GM18502 (cell line): ENCODE data around the gene TMEM144.
A peak's percentile ranks its signal among the peaks of the same experiment; 100 is the strongest.
"Not testable (repeated sequence)": the region's sequence is repeated elsewhere in the genome, so short reads cannot be mapped to it uniquely, and the experiment has no call there.

Experiments
- ATAC-seq: cut with Tn5 transposase; IDR thresholded peaks from one replicate; pipeline ENCODE4 v1.9.1; 2021; ENCODE audit warnings: mild to moderate bottlenecking; ENCODE audit not compliant: unreplicated experiment, poor library complexity

Gene TMEM144

GRCh38 chr4:158228399-158228798 is 18.1 kb downstream of the TMEM144 start:
- ATAC-seq = not testable (repeated sequence)

DNA sequence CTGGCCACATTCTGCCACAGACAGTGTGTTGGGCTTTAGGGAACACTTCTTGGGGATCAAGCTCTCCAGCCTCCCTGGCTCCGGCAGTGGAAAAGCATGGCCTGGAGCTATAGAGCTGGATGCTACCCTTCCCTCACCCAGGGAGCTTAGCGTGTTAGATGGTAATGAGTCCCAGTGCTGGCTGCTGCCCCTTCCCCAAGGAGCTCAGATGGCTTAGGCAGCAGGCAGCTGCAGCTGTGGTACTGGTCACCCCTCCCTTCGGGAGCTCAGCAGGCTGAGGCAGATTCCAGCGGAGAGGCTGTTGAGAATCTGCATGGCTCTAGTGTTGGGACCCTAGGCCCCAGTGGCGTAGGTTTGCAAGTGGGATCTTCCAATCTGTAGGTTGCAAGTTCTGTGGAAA is 19.5 kb downstream of the TMEM144 start:
- ATAC-seq = no peak

DNA sequence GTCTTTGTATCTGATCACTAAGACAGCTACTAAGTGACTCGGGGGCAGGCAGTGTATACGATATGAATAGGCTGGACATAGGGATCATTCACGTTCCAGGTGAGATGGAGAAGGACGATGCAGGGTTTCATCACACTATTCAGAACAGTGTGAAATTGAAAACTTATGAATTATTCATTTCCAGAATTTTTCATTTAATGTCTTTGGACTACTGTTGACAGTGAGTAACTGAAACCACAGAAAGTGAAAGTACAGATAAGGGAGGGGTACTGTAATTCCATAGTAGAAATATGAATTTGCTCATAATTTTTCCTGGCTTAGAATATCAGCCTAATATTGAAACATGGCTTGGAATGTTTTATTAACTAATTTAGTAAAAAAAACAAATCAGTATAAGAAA is 24.4 kb downstream of the TMEM144 start:
- no peak for ATAC-seq

- no peak for ATAC-seq
These were observed 26.2 kb downstream of the TMEM144 start for GRCh38 chr4:158236304-158237030.

GRCh38 chr4:158238575-158238974 is 28.3 kb downstream of the TMEM144 start:
- no peak for ATAC-seq

- no peak for ATAC-seq
These were observed 28.9 kb downstream of the TMEM144 start for GRCh38 chr4:158239196-158239595.

DNA sequence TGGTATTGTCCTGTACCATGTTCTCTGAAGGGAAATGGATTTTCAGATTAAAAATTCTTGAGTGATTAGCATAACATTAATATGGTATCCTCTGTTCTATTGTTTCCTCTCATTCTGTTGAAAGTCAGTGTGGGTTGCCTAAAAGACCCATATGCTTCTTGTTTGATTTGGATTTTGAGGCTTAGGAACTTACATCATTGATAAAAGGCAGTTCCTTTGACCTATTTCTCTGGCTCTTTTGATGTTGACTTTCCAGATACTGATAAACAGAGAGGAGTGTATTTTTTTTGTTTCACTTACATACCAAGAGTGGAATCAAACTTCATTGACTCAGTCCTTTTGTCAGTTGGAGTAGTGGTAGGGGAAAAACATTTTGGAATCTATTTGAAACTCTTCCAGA is 32.8 kb downstream of the TMEM144 start:
- no peak for ATAC-seq

DNA sequence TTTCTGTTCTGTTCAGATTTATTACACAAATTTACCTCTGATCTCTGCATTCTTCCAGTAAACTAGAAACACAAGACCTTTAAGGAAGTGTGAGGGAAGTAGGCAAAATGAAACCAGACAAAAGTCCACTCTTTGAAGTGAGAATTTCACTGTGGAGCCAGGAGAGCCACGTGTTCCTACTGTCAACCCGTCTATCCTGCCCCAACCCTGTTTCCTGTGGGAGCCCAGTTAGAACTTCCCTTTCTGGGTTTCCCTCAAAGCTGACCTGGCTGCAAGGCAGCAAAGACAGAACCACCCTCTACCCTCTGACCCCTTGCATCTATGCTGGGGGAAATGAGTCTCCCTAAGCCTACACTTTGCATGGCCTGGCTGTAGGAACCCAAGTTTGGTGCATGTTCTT is 40.0 kb downstream of the TMEM144 start:
- no peak for ATAC-seq

- peak; percentile 73 for ATAC-seq
These were observed 43.2 kb downstream of the TMEM144 start for GRCh38 chr4:158253350-158253980.

- ATAC-seq = no peak
These were observed 44.0 kb downstream of the TMEM144 start for GRCh38 chr4:158254292-158254691.

GRCh38 chr4:158255727-158256324 is 45.5 kb downstream of the TMEM144 start:
- peak; percentile 75 for ATAC-seq

- ATAC-seq = peak; percentile 42
These were observed 49.8 kb downstream of the TMEM144 start for GRCh38 chr4:158259955-158260575.

DNA sequence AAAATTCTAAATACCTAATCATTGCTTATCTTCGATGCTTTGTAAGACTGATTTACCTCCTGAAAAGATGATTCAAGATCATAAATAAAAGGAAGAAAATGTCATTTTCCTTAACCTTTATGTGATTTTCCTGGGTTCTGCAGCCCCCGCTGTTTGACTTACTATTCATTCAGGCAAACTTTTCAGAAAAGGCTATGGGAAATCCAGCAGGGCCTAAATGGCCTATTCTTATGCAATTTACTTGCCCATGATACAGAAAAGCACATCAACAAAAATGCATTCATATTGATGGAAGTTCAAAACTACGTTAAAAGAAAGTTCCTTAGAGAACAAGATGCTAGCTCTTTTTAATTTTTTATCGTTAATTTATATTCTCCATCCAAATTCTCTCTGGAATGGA is 51.2 kb downstream of the TMEM144 start:
- no peak for ATAC-seq

GRCh38 chr4:158268553-158268952 is 58.3 kb downstream of the TMEM144 start:
- ATAC-seq = no peak

DNA sequence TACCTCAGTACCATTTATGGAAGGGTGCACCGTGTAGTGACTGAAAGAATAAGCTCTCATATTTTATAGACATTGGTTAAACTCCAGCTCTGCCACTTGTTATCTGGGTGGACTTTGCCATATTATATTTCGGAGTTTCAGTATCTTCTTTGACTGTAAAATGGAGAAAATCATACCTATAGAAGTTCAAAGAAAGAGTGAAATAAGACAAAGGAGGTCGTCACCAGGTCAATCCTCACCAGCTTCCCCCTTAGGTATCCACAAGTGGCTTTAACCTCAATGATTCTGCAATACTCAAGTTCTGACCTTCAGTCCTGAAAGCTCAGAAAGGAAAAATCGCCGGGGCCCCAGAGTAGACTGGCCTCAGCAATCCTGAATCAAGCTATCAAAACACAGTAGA is 64.3 kb downstream of the TMEM144 start:
- ATAC-seq = no peak

GRCh38 chr4:158277558-158277957 is 67.3 kb downstream of the TMEM144 start:
- no peak for ATAC-seq

GRCh38 chr4:158279052-158279451 is 68.8 kb downstream of the TMEM144 start:
- ATAC-seq = not testable (repeated sequence)

- ATAC-seq = no peak
These were observed 70.6 kb downstream of the TMEM144 start for GRCh38 chr4:158280856-158281255.

GRCh38 chr4:158282252-158282651 is 72.0 kb downstream of the TMEM144 start:
- ATAC-seq = no peak

GRCh38 chr4:158285429-158286216 is 75.3 kb downstream of the TMEM144 start:
- ATAC-seq = no peak
